ENCODE data around the gene PP2D1.

GRCh38 chr3:20040548-20041196, 28.6 kb upstream of the PP2D1 start:
- no peak for TF ChIP-seq POLR2A (IDR thresholded peaks at IDR 0.05; ENCODE audit: low read depth, low read length)
- peak in 1 of 2 donors; percentile 15 for TF ChIP-seq CTCF (IDR thresholded peaks at IDR 0.05; ENCODE audit: extremely low read depth in 1 of 2, insufficient read depth in 1 of 2, low read depth in 1 of 2, low read length in 2 of 2)
- TF ChIP-seq POLR2AphosphoS5 (IDR thresholded peaks at IDR 0.05; ENCODE audit: insufficient read depth, low read depth, low read length), result no peak
- TF ChIP-seq MYC (IDR thresholded peaks at IDR 0.05; ENCODE audit: low read depth, low read length), result no peak
- no peak for TF ChIP-seq EZH2 (IDR thresholded peaks at IDR 0.05; ENCODE audit: borderline replicate concordance, low read depth, low read length, severe bottlenecking)
- no peak for TF ChIP-seq JUN (IDR thresholded peaks at IDR 0.05; ENCODE audit: borderline replicate concordance, insufficient read depth, insufficient read length, low read depth)
- TF ChIP-seq FOS (IDR thresholded peaks at IDR 0.05; ENCODE audit: borderline replicate concordance, insufficient read depth, low read length), result no peak
- no peak for TF ChIP-seq GATA2 (IDR thresholded peaks at IDR 0.05; ENCODE audit: insufficient read depth, insufficient read length, low read depth, low read length)
- TF ChIP-seq MAX (IDR thresholded peaks at IDR 0.05; ENCODE audit: insufficient read depth, insufficient read length), result no peak
